Measurements from ENCODE around the gene MYOM1. TPM values are rescaled to one million over a fixed set of nuclear protein-coding genes. Genes with fewer than 3 reads are reported as not detected.

MYOM1 gene
- total RNA-seq, 1 experiment from 2014 or later = 0.41 TPM

GRCh38 chr18:3218819-3219218 is 949 bp downstream of the MYOM1 start:
- ChIA-PET CTCF (interaction anchor here (0.7 to 1.2 kb wide), 2 partner anchors 28 kb away, joined by 3 read pairs; no protein-coding TSS in a partner anchor), POLR2A (interaction anchor here (0.6 kb wide), 1 partner anchor 117 kb away, joined by 4 read pairs; no protein-coding TSS in a partner anchor)
- Mint-ChIP-seq H3K4me1 (ENCODE audit: low read depth, unreplicated experiment) (peaks cover 28% of the 10 kb centered on the region), H3K27me3 (ENCODE audit: insufficient read depth, unreplicated experiment) (no peaks in the 10 kb centered on the region), H3K36me3 (ENCODE audit: insufficient read depth, unreplicated experiment) (no peaks in the 10 kb centered on the region), H3K4me3 (ENCODE audit: unreplicated experiment) (no peak overlapping the region), H3K9me3 (ENCODE audit: unreplicated experiment) (no peaks in the 10 kb centered on the region), H3K27ac (ENCODE audit: unreplicated experiment) (no peak overlapping the region)
- Histone ChIP-seq H3K36me3 (ENCODE audit: control insufficient read depth, insufficient read depth, low read length) (no peaks in the 10 kb centered on the region), H3K4me1 (peaks cover 29% of the 10 kb centered on the region), H3K27me3 (replicated peaks; ENCODE audit: control insufficient read depth, insufficient read depth, low read length) (no peaks in the 10 kb centered on the region), H3K9me3 (no peaks in the 10 kb centered on the region), H3K4me3 (ENCODE audit: low read depth, low read length) (no peak overlapping the region)
- DNase-seq = no peak
- TF ChIP-seq CTCF (IDR thresholded peaks at IDR 0.05; ENCODE audit: insufficient read depth in 1 of 2, low read depth in 1 of 2, low read length in 1 of 2, severe bottlenecking in 1 of 2, unreplicated experiment in 1 of 2) = no peak
- intact Hi-C loops (cut with micrococcal nuclease; ENCODE audit: unreplicated experiment) = loop anchor here (1.0 kb wide), 1 partner anchor 27 kb away; no protein-coding TSS in a partner anchor
- no TSS peak for BruUV-seq (replicated peaks)

GRCh38 chr18:3217948-3218647 is 1.7 kb downstream of the MYOM1 start:
- no peak for TF ChIP-seq CTCF (IDR thresholded peaks at IDR 0.05; ENCODE audit: insufficient read depth in 1 of 2, low read depth in 1 of 2, low read length in 1 of 2, severe bottlenecking in 1 of 2, unreplicated experiment in 1 of 2)
- Histone ChIP-seq H3K27me3 (replicated peaks; ENCODE audit: control insufficient read depth, insufficient read depth, low read length) (no peaks in the 10 kb centered on the region), H3K4me3 (ENCODE audit: low read depth, low read length) (no peak overlapping the region)

GRCh38 chr18:3216987-3217386 is 2.8 kb downstream of the MYOM1 start:
- Histone ChIP-seq H3K4me1 (peaks cover 29% of the 10 kb centered on the region), H3K9me3 (no peaks in the 10 kb centered on the region), H3K27me3 (replicated peaks; ENCODE audit: control insufficient read depth, insufficient read depth, low read length) (no peaks in the 10 kb centered on the region), H3K36me3 (ENCODE audit: control insufficient read depth, insufficient read depth, low read length) (no peaks in the 10 kb centered on the region), H3K4me3 (ENCODE audit: low read depth, low read length) (no peak overlapping the region)
- H3K27me3 Mint-ChIP-seq (ENCODE audit: insufficient read depth, unreplicated experiment) = no peaks in the 10 kb centered on the region
- BruUV-seq (replicated peaks) = no TSS peak
- intact Hi-C loops (cut with micrococcal nuclease; ENCODE audit: unreplicated experiment) = loop anchor here (1.0 kb wide), 1 partner anchor 30 kb away; no protein-coding TSS in a partner anchor
- CTCF ChIA-PET = interaction anchor here (0.9 kb wide), 1 partner anchor 154 kb away, joined by 3 read pairs; no protein-coding TSS in a partner anchor
- H3K4me3 Mint-ChIP-seq (ENCODE audit: unreplicated experiment) = no peak overlapping the region
- H3K27ac Mint-ChIP-seq (ENCODE audit: unreplicated experiment) = no peak overlapping the region
- no peak for DNase-seq
- H3K9me3 Mint-ChIP-seq (ENCODE audit: unreplicated experiment) = no peaks in the 10 kb centered on the region
- TF ChIP-seq CTCF (IDR thresholded peaks at IDR 0.05; ENCODE audit: insufficient read depth in 1 of 2, low read depth in 1 of 2, low read length in 1 of 2, severe bottlenecking in 1 of 2, unreplicated experiment in 1 of 2) = no peak
- H3K36me3 Mint-ChIP-seq (ENCODE audit: insufficient read depth, unreplicated experiment) = no peaks in the 10 kb centered on the region
- POLR2A ChIA-PET = interaction anchor here (0.6 kb wide), 1 partner anchor 369 kb away, joined by 3 read pairs; no protein-coding TSS in a partner anchor
- H3K4me1 Mint-ChIP-seq (ENCODE audit: low read depth, unreplicated experiment) = peaks cover 28% of the 10 kb centered on the region

More at GRCh38 chr18:3217948-3218647, 1.7 kb downstream of the MYOM1 start:
- peak overlapping the region; percentile 37 for H3K27ac Mint-ChIP-seq (ENCODE audit: unreplicated experiment)
- intact Hi-C loops (cut with micrococcal nuclease; ENCODE audit: unreplicated experiment) = loop anchor here (1.0 kb wide), 2 partner anchors 28 to 31 kb away; no protein-coding TSS in a partner anchor
- H3K36me3 Mint-ChIP-seq (ENCODE audit: insufficient read depth, unreplicated experiment) = no peaks in the 10 kb centered on the region
- Histone ChIP-seq H3K36me3 (ENCODE audit: control insufficient read depth, insufficient read depth, low read length) (no peaks in the 10 kb centered on the region), H3K4me1 (peaks cover 29% of the 10 kb centered on the region), H3K9me3 (no peaks in the 10 kb centered on the region)
- no peaks in the 10 kb centered on the region for H3K27me3 Mint-ChIP-seq (ENCODE audit: insufficient read depth, unreplicated experiment)
- peaks cover 28% of the 10 kb centered on the region for H3K4me1 Mint-ChIP-seq (ENCODE audit: low read depth, unreplicated experiment)
- ChIA-PET CTCF (interaction anchor here (0.9 to 1.2 kb wide), 2 partner anchors 29 to 155 kb away, joined by 3 read pairs; no protein-coding TSS in a partner anchor), POLR2A (interaction anchor here (0.6 to 1.1 kb wide), 4 partner anchors 11 to 116 kb away, joined by 3 to 6 read pairs (median 4); partner anchors contain the start of gene MYL12A)
- no peaks in the 10 kb centered on the region for H3K9me3 Mint-ChIP-seq (ENCODE audit: unreplicated experiment)
- DNase-seq = peak; percentile 67
- no TSS peak for BruUV-seq (replicated peaks)
- peak overlapping the region; percentile 22 for H3K4me3 Mint-ChIP-seq (ENCODE audit: unreplicated experiment)

Data from Caco-2 (cell line).